HG03439 (cell line): ENCODE data around the gene RBM33.

Source experiments
- ATAC-seq: cut with Tn5 transposase; IDR thresholded peaks from one replicate; pipeline ENCODE4 v1.9.1; 2021; ENCODE audit warnings: mild to moderate bottlenecking, moderate library complexity; ENCODE audit not compliant: unreplicated experiment

The RBM33 gene

DNA sequence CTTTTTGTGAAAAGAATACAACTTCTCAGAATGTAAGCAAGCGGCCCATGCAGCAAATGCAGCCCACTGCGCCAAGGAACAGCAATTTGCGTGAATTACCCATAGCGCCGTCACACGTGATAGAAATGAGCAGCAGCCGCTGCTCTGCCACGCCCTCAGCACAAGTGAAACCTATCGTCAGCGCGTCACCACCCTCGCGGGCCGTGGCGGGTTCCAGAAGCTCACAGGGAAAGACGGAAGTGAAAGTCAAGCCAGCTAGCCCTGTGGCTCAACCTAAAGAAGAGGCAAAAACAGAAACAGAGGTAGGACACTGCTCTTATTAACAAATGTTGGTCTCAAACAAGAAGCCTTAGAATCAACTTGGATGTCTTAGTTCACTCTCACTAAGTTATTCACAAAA lies 97.3 kb downstream of the RBM33 start:
- no peak for ATAC-seq

- no peak for ATAC-seq
Measured at GRCh38 chr7:155743177-155743576, 98.7 kb downstream of the RBM33 start.

GRCh38 chr7:155744971-155745683 lies 100.7 kb downstream of the RBM33 start:
- no peak for ATAC-seq

DNA sequence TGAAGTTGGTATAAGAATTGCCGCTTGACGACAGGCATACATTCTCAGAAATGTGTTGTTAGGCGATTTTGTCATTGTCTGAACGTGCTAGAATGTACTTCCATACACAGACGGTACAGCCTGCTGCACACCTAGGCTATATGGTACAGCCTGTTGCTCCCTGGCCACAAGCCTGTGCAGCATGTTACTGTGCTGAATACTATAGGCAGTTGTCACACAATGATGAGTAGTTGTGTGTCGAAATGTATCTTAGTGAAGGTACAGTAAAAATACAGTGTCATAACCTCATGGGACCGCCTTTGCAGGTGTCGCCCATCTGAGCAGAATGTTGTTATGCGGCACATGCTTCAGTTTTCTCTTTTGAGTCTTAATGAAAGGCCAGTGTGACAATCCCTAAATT lies 101.3 kb downstream of the RBM33 start:
- ATAC-seq, result peak; percentile 34

- ATAC-seq, result peak; percentile 82
Measured at GRCh38 chr7:155746188-155746587, 101.7 kb downstream of the RBM33 start.

GRCh38 chr7:155747209-155747608 lies 102.7 kb downstream of the RBM33 start:
- ATAC-seq, result no peak

DNA sequence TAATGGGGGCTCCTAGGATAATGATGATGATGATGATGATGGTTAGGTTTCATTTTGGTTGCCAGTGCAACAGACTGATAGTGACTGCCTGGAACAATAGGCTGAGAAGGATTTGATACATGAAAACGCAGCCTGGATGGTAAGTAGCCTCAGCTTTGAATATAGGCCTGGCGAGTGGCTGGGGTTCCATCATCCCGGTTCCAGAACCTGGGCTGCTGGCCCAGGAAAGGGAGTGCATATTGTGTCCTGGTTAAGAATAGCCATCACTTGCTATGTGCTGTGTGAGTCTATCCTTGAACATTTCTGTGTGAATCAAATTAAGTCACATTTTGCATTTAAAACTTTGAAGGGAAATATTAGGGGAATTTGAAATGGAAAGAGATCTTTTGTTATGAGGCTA lies 105.1 kb downstream of the RBM33 start:
- no peak for ATAC-seq

- no peak for ATAC-seq
Measured at GRCh38 chr7:155750255-155751125, 106.0 kb downstream of the RBM33 start.

DNA sequence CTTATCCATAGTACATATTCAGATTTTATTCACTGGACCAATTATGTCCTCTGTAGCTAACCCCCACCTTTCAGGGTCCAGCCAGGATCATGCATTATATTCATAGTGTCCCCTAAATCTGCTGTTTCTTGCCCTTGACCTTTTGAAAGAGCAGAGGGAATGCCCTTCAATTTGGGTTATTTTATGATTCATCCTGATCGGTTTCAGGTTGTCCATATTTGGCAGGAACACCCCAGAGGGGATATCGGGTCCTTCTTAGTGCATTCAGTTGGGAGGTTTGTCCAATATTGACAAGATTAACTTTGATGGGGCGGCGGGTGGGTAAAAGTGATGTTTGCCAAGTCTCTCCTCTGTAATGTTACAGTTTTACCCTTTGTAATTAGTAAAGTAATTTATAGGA lies 106.9 kb downstream of the RBM33 start:
- no peak for ATAC-seq

GRCh38 chr7:155752756-155753445 lies 108.4 kb downstream of the RBM33 start:
- ATAC-seq, result peak; percentile 57

DNA sequence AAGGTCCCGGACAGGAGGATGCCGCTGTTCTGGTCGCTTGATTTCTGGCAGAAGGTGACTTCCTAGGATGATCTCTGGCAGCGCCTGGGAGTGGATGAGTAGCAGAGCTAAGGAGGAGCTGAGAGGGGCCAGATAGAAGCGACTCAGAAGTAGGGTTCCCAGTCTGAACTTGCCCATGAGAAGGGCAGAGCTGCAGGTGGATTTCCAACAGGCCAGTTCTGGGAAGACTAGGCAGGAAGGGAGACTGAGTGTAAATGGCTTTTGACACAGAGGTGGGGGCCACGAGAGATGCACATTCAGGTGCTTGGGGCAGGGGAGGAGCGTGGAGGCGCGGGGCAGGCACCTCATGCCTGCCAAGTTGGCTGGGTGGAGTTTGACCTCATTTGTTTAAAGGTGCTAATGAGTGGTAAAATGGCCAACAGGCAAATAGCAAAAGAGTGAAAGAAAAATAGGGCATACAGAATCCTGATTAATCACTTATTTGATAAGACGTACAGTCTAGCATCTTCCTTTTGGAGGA lies 109.0 kb downstream of the RBM33 start:
- no peak for ATAC-seq

DNA sequence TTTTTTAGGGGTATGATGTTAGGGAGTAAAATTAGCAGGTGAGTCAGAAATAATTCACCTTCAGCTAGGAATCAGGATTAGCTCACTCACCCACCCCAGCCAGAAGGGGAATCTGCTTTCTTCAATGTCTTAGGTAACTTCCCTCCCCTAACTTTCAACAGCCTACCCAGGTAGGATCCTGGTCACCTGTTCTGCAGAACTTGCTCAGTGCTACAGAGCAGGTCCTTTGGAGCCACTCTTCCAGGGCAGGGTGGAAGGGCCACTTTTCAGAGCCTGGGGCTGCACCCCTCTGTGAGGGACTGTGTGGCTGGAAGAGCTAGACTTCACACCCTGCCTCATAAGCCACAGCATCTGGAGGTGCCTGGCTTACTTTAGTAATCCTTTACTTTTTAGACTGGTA lies 109.7 kb downstream of the RBM33 start:
- no peak for ATAC-seq

- no peak for ATAC-seq
Measured at GRCh38 chr7:155755026-155755425, 110.6 kb downstream of the RBM33 start.

- no peak for ATAC-seq
Measured at GRCh38 chr7:155756322-155756721, 111.9 kb downstream of the RBM33 start.

DNA sequence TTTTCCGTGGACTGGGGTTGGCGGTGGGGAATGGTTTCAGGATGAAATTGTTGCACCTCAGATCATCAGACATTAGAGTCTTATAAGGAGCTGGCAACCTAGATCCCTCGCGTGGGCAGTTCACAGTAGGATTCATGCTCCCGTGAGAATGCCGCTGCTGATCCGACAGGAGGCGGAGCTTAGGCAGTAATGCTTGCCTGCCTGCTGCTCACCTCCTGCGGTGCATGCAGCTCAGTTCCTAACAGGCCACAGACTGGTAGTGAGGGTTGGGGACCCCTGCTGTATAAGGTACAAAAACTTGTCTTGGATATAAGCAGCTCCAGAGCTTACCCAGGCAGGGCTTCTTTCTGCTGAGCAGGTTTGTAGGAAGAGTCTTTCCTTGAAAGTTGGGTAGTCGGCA lies 113.9 kb downstream of the RBM33 start:
- no peak for ATAC-seq

DNA sequence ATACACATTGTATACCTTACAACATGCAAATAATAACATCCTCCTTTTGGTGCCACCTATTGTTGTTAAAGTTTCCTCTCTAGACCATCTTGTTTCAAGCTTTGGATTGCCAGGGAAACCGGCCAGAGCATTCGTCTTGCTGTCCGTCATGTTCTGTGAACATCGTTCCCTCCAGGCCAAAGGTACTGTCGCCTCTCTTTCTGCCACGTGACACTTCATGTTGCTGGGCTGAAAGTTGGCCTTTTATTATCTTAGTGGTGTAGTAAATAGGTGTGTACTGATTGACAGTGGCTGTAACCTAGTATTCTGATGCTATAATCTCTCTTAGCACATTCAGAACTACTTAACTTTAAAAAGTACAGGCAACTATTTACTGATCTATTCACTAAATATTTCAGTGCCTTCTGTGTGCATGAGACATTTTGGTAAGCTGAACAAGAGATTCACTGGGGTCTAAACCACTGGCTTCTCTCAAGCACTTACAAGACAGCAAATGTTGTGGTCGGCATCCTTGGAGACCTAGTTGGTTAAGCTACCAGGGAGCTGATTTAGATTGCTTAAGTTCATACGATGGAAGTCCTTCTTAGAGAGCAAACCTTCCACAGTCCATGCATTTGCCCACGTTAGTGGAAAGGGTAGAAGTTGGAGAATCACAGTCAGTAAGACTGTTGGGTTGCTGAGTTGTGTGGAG lies 115.4 kb downstream of the RBM33 start:
- no peak for ATAC-seq

DNA sequence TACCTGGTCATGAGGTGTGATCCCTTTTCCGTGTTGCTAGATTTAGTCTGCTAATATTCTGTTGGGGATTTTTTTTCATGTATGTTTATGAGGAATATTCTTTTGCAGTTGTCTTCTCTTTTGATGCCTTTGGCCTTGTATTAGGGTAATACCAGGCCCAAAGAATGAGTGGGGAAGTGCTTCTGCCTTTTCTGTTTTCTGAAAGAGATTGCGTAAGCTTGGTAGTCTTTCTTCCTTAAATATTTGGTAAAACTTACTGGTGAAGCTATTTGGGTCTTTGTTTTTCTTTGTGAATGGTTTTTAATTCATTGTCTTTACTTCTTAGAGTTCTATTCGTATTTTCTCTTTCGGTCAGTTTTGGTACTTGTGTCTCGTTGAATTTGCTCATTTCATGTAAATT lies 116.7 kb downstream of the RBM33 start:
- ATAC-seq, result no peak

DNA sequence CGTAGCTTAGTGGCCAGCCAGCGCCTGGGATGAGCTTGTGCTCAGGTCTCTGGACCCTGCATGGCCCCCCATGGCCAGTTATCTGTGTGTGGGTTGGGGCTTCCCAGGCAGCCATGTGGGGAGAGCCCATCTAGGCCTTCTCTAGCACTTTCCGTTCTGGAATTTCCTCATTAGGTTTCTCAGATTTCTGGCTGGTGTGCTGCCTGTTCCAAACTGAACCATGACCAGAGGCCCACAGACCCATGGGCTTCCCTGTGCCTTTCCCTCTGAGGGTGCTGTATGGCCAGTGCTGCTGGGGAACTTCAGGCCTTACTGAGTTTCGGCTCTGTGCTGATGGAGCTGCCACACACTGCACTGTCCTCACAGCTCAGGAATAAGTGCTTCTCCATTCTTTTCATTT lies 117.6 kb downstream of the RBM33 start:
- ATAC-seq, result no peak

DNA sequence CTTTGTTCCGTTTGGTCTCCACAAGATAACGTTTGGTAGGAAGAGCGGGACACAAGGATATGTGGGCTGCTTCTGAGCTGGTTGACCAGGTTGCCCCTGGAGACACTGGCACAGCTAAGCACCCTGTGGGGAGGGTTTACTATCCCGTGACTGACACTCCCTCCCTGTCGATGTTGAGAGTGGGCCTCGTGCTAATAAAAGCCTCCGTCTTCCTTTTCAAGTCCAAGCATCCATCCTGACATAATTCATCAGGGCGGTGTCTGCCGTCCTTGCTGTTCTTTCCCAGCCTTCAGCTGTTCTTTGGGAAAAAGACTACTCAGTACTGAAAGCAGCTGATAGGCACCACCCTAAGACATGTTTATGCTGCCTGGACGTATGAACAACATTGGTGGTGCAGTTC lies 118.2 kb downstream of the RBM33 start:
- ATAC-seq, result no peak

DNA sequence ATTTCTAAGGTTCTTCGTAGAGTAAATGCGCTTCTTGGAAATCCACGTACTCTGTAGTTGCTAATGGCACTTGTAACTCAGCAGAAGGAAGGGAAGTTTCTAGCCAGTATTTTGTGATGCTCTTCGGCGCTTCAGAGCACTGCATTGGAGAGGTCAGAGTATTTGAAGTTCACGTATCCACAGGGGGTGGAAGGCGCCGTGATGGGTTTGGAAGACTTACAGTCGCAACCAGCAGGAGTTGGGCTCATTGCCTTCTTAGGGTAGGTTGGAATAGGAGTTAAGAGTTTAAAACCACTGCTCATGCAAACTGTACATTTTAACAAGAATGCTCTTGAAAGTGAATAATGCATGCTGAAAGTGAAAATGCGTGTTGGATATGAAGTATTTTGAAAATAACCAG lies 118.7 kb downstream of the RBM33 start:
- no peak for ATAC-seq
